ENCODE data around the gene IFIT5.
A peak's percentile ranks its signal among the peaks of the same experiment; 100 is the strongest.
"Not testable (repeated sequence)": the region's sequence is repeated elsewhere in the genome, so short reads cannot be mapped to it uniquely, and the experiment has no call there.

Gene IFIT5

DNA sequence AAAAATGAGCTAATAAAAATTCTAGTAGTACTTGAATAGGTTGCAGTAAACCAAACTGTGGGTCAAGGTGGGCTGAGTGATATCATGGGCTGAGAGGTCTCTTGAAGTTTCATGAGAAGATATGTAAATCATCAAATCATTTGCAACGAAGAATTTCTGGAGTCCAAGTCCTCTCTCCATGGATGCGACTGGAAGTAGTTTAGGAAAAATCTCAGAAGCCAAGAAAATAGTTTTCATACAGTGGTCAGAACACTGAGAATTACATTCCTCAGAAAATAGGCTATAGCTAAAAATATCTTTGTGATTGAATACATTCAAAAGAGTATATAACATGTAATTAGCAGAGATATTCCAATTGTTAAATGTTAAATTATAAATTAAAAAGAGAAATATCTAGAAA is 25.6 kb upstream of the IFIT5 start:
- no peak overlapping the region for H3K4me3 ChIP-seq (replicated peaks; ENCODE audit: low read depth, low read length)
- TF ChIP-seq, protein P1, sequence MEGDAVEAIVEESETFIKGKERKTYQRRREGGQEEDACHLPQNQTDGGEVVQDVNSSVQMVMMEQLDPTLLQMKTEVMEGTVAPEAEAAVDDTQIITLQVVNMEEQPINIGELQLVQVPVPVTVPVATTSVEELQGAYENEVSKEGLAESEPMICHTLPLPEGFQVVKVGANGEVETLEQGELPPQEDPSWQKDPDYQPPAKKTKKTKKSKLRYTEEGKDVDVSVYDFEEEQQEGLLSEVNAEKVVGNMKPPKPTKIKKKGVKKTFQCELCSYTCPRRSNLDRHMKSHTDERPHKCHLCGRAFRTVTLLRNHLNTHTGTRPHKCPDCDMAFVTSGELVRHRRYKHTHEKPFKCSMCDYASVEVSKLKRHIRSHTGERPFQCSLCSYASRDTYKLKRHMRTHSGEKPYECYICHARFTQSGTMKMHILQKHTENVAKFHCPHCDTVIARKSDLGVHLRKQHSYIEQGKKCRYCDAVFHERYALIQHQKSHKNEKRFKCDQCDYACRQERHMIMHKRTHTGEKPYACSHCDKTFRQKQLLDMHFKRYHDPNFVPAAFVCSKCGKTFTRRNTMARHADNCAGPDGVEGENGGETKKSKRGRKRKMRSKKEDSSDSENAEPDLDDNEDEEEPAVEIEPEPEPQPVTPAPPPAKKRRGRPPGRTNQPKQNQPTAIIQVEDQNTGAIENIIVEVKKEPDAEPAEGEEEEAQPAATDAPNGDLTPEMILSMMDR (IDR thresholded peaks at IDR 0.05; ENCODE audit: low read depth, low read length, missing control alignments), result no peak
- DNase-seq (ENCODE audit: extremely low read depth, low read depth), result no peak

DNA sequence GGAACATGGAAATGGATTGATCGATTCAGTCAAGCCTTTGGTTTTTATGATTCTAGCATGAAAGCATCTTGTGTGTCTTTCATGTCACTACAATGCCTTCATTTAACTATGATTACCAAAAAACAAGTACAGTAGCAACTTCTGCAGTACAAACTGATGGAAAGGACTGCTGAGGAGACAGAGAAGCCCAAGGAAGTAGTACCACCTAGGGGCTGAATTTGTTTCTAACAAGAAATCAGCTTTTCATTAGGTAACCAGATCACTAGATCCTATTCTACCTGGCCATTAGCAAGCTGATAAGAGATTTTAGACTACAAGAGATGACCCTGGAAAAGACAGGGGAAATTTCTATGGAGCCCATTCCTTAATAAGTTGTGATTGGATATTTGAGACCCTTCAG is 25.1 kb upstream of the IFIT5 start:
- no peak for DNase-seq (ENCODE audit: extremely low read depth, low read depth)
- TF ChIP-seq, protein P1 (IDR thresholded peaks at IDR 0.05; ENCODE audit: low read depth, low read length, missing control alignments), result peak; percentile 27

GRCh38 chr10:89390476-89391225 is 23.7 kb upstream of the IFIT5 start:
- no peak overlapping the region for H3K4me3 ChIP-seq (replicated peaks; ENCODE audit: low read depth, low read length)
- DNase-seq (ENCODE audit: extremely low read depth, low read depth), result no peak
- TF ChIP-seq, protein P1 (IDR thresholded peaks at IDR 0.05; ENCODE audit: low read depth, low read length, missing control alignments), result no peak

More for the DNA sequence above, 25.1 kb upstream of the IFIT5 start:
- no peak overlapping the region for H3K4me3 ChIP-seq (replicated peaks; ENCODE audit: low read depth, low read length)

- not testable (repeated sequence) for DNase-seq (ENCODE audit: extremely low read depth, low read depth); H3K4me3 ChIP-seq (replicated peaks; ENCODE audit: low read depth, low read length)
These were observed 23.2 kb upstream of the IFIT5 start for GRCh38 chr10:89391226-89391576.

- DNase-seq (ENCODE audit: extremely low read depth, low read depth), result peak; percentile 87
- H3K4me3 ChIP-seq (replicated peaks; ENCODE audit: low read depth, low read length), result peak within 1 kb of the TSS; percentile 55
- TF ChIP-seq, protein P1 (IDR thresholded peaks at IDR 0.05; ENCODE audit: low read depth, low read length, missing control alignments), result no peak
These were observed 22.2 kb upstream of the IFIT5 start, which contains the start of gene IFIT1 for GRCh38 chr10:89391907-89392756. IFIT1 (plus strand) TSS chr10:89392623; CDS start chr10:89392713, 90 bp downstream.

GRCh38 chr10:89392974-89393373 is 21.4 kb upstream of the IFIT5 start:
- TF ChIP-seq, protein P1 (IDR thresholded peaks at IDR 0.05; ENCODE audit: low read depth, low read length, missing control alignments), result no peak

DNA sequence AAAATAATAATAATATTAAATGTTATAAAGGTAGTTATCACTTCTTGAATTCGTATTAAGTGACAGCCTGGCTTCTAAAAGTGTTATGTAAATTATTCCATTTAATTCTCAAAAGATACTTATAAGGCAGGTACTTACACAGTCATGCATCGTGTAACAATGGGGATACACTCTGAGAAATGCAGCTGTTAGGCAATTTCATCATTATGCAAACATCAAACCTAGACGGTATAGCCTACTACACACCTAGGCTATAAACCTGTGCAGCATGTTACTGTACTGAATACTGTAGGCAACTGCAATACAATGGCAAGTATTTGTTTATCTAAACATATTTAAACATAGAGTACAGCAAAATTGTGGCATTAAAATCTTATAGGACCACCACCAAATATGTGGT is 20.5 kb upstream of the IFIT5 start:
- H3K4me3 ChIP-seq (replicated peaks; ENCODE audit: low read depth, low read length), result no peak overlapping the region; the same call in 1 of the 2 replicates
- DNase-seq (ENCODE audit: extremely low read depth, low read depth), result no peak
- TF ChIP-seq, protein P1 (IDR thresholded peaks at IDR 0.05; ENCODE audit: low read depth, low read length, missing control alignments), result no peak

More at GRCh38 chr10:89392974-89393373, 21.4 kb upstream of the IFIT5 start:
- DNase-seq (ENCODE audit: extremely low read depth, low read depth), result no peak
- peak overlapping the region; percentile 55 for H3K4me3 ChIP-seq (replicated peaks; ENCODE audit: low read depth, low read length)

Data from HFF-Myc (cell line).